ENCODE measurements around the gene NID1. TPM values are rescaled to one million over a fixed set of nuclear protein-coding genes. Genes with fewer than 3 reads are reported as not detected.

NID1 gene
- total RNA-seq, 2 donors from 2014 or later = 0.45 to 2.6 TPM

- H3K4me1 Mint-ChIP-seq = peaks cover 23% of the 10 kb centered on the region
- H3K9me3 ChIP-seq (ENCODE audit: control insufficient read depth, low read length, poor library complexity, severe bottlenecking) = no peaks in the 10 kb centered on the region
- H3K4me3 Mint-ChIP-seq = peak overlapping the region; percentile 70
- peak overlapping the region; percentile 78 for H3K27ac Mint-ChIP-seq
- peaks cover 2% of the 10 kb centered on the region for H3K36me3 Mint-ChIP-seq (ENCODE audit: low read depth)
- DNase-seq (peak; percentile 26 to 62 (median 53)), ATAC-seq (peak; percentile 99)
- peaks cover 27% of the 10 kb centered on the region for H3K27me3 Mint-ChIP-seq
These were observed 2.0 kb upstream of the NID1 start for GRCh38 chr1:236066828-236067386.

GRCh38 chr1:236066054-236066453 lies 1.2 kb upstream of the NID1 start:
- H3K4me3 Mint-ChIP-seq = peak overlapping the region; percentile 76

GRCh38 chr1:236065509-236066005 lies 667 bp upstream of the NID1 start:
- peaks cover 32% of the 10 kb centered on the region for H3K27me3 Mint-ChIP-seq
- peaks cover 23% of the 10 kb centered on the region for H3K4me1 Mint-ChIP-seq
- H3K9me3 ChIP-seq (ENCODE audit: control insufficient read depth, low read length, poor library complexity, severe bottlenecking) = no peaks in the 10 kb centered on the region
- H3K4me3 Mint-ChIP-seq = peak overlapping the region; percentile 76
- ATAC-seq (no peak), DNase-seq (no peak)
- H3K27ac Mint-ChIP-seq = peak overlapping the region; percentile 78
- H3K36me3 Mint-ChIP-seq (ENCODE audit: low read depth) = peaks cover 2% of the 10 kb centered on the region

More at GRCh38 chr1:236066054-236066453, 1.2 kb upstream of the NID1 start:
- H3K36me3 Mint-ChIP-seq (ENCODE audit: low read depth) = peaks cover 2% of the 10 kb centered on the region
- H3K27ac Mint-ChIP-seq = peak overlapping the region; percentile 78
- H3K9me3 ChIP-seq (ENCODE audit: control insufficient read depth, low read length, poor library complexity, severe bottlenecking) = no peaks in the 10 kb centered on the region
- peaks cover 23% of the 10 kb centered on the region for H3K4me1 Mint-ChIP-seq
- peaks cover 28% of the 10 kb centered on the region for H3K27me3 Mint-ChIP-seq
- no peak for DNase-seq
- ATAC-seq = no peak

- no peak overlapping the region for H3K27ac Mint-ChIP-seq
- no peak for ATAC-seq
These were observed 794 bp downstream of the NID1 start for GRCh38 chr1:236063919-236064673.

GRCh38 chr1:236063551-236063918 lies 1.4 kb downstream of the NID1 start:
- H3K4me3 Mint-ChIP-seq = peak overlapping the region; percentile 77
- H3K9me3 ChIP-seq (ENCODE audit: control insufficient read depth, low read length, poor library complexity, severe bottlenecking) = no peaks in the 10 kb centered on the region
- no peak overlapping the region for H3K27ac Mint-ChIP-seq
- no peaks in the 10 kb centered on the region for H3K36me3 Mint-ChIP-seq (ENCODE audit: low read depth)
- no peak for ATAC-seq
- DNase-seq = no peak
- peaks cover 28% of the 10 kb centered on the region for H3K4me1 Mint-ChIP-seq
- H3K27me3 Mint-ChIP-seq = peaks cover 32% of the 10 kb centered on the region

More at GRCh38 chr1:236063919-236064673, 794 bp downstream of the NID1 start:
- Mint-ChIP-seq H3K4me3 (peak overlapping the region; percentile 77), H3K27me3 (peaks cover 32% of the 10 kb centered on the region), H3K36me3 (ENCODE audit: low read depth) (no peaks in the 10 kb centered on the region), H3K4me1 (peaks cover 26% of the 10 kb centered on the region)
- no peak for DNase-seq
- H3K9me3 ChIP-seq (ENCODE audit: control insufficient read depth, low read length, poor library complexity, severe bottlenecking) = no peaks in the 10 kb centered on the region

- Mint-ChIP-seq H3K4me3 (no peak overlapping the region), H3K4me1 (peaks cover 12% of the 10 kb centered on the region), H3K27me3 (peaks cover 17% of the 10 kb centered on the region), H3K36me3 (ENCODE audit: low read depth) (no peaks in the 10 kb centered on the region), H3K27ac (no peak overlapping the region)
- ATAC-seq = no peak
- no peaks in the 10 kb centered on the region for H3K9me3 ChIP-seq (ENCODE audit: control insufficient read depth, low read length, poor library complexity, severe bottlenecking)
- no peak for DNase-seq
These were observed 4.6 kb downstream of the NID1 start for GRCh38 chr1:236060286-236060685.

- ATAC-seq = no peak
- H3K27ac Mint-ChIP-seq = no peak overlapping the region
These were observed 5.9 kb downstream of the NID1 start for GRCh38 chr1:236059011-236059410.

GRCh38 chr1:236058141-236058934 lies 6.6 kb downstream of the NID1 start:
- DNase-seq = no peak
- Mint-ChIP-seq H3K4me3 (peak overlapping the region; percentile 19), H3K27ac (no peak overlapping the region), H3K36me3 (ENCODE audit: low read depth) (peaks cover 3% of the 10 kb centered on the region), H3K27me3 (peaks cover 13% of the 10 kb centered on the region), H3K4me1 (peaks cover 12% of the 10 kb centered on the region)
- no peaks in the 10 kb centered on the region for H3K9me3 ChIP-seq (ENCODE audit: control insufficient read depth, low read length, poor library complexity, severe bottlenecking)
- ATAC-seq = peak; percentile 58

More at GRCh38 chr1:236059011-236059410, 5.9 kb downstream of the NID1 start:
- H3K9me3 ChIP-seq (ENCODE audit: control insufficient read depth, low read length, poor library complexity, severe bottlenecking) = no peaks in the 10 kb centered on the region
- Mint-ChIP-seq H3K27me3 (peaks cover 16% of the 10 kb centered on the region), H3K36me3 (ENCODE audit: low read depth) (no peaks in the 10 kb centered on the region), H3K4me1 (peaks cover 12% of the 10 kb centered on the region), H3K4me3 (no peak overlapping the region)
- no peak for DNase-seq

- H3K4me1 Mint-ChIP-seq = peaks cover 12% of the 10 kb centered on the region
These were observed 7.3 kb downstream of the NID1 start for GRCh38 chr1:236057546-236057945.

GRCh38 chr1:236052232-236052993 lies 12.5 kb downstream of the NID1 start:
- peaks cover 3% of the 10 kb centered on the region for H3K36me3 Mint-ChIP-seq (ENCODE audit: low read depth)
- DNase-seq (no peak), ATAC-seq (no peak)
- H3K4me1 Mint-ChIP-seq = peaks cover 4% of the 10 kb centered on the region
- H3K4me3 Mint-ChIP-seq = no peak overlapping the region
- H3K27me3 Mint-ChIP-seq = peaks cover 38% of the 10 kb centered on the region
- H3K27ac Mint-ChIP-seq = no peak overlapping the region
- no peaks in the 10 kb centered on the region for H3K9me3 ChIP-seq (ENCODE audit: control insufficient read depth, low read length, poor library complexity, severe bottlenecking)

More at GRCh38 chr1:236057546-236057945, 7.3 kb downstream of the NID1 start:
- Mint-ChIP-seq H3K27ac (no peak overlapping the region), H3K36me3 (ENCODE audit: low read depth) (peaks cover 3% of the 10 kb centered on the region), H3K4me3 (no peak overlapping the region), H3K27me3 (peaks cover 19% of the 10 kb centered on the region)
- ATAC-seq (no peak), DNase-seq (no peak)
- H3K9me3 ChIP-seq (ENCODE audit: control insufficient read depth, low read length, poor library complexity, severe bottlenecking) = no peaks in the 10 kb centered on the region

- peaks cover 40% of the 10 kb centered on the region for H3K27me3 Mint-ChIP-seq
- no peak overlapping the region for H3K4me3 Mint-ChIP-seq
- H3K27ac Mint-ChIP-seq = no peak overlapping the region
- peaks cover 4% of the 10 kb centered on the region for H3K4me1 Mint-ChIP-seq
- ATAC-seq = no peak
- peaks cover 3% of the 10 kb centered on the region for H3K36me3 Mint-ChIP-seq (ENCODE audit: low read depth)
- no peaks in the 10 kb centered on the region for H3K9me3 ChIP-seq (ENCODE audit: control insufficient read depth, low read length, poor library complexity, severe bottlenecking)
- no peak for DNase-seq
These were observed 13.6 kb downstream of the NID1 start for GRCh38 chr1:236051242-236051791.

- no peak for ATAC-seq
- H3K36me3 Mint-ChIP-seq (ENCODE audit: low read depth) = no peaks in the 10 kb centered on the region
- peaks cover 18% of the 10 kb centered on the region for H3K27me3 Mint-ChIP-seq
- H3K27ac Mint-ChIP-seq = no peak overlapping the region
- DNase-seq = no peak
- peaks cover 2% of the 10 kb centered on the region for H3K9me3 ChIP-seq (ENCODE audit: control insufficient read depth, low read length, poor library complexity, severe bottlenecking)
- H3K4me1 Mint-ChIP-seq = peaks cover under 1% of the 10 kb centered on the region
- H3K4me3 Mint-ChIP-seq = no peak overlapping the region
These were observed 19.1 kb downstream of the NID1 start for GRCh38 chr1:236045771-236046170.

All from T-helper 17 cell (primary cell).